Esophagus squamous epithelium (tissue), 4 donors: Measurements from ENCODE around the gene NRP2.

ENCODE experiments used
- POLR2A ChIP-seq, 4 donors: fragments of 450-650 bp; IDR thresholded peaks; one replicate each; pipeline ENCODE4 v1.6.1; 2017; ENCODE audit warnings: antibody characterized with exemption in 4 of 4, mild to moderate bottlenecking in 4 of 4, moderate library complexity in 3 of 4
- TF ChIP-seq, protein P1 (sequence below), 6 experiments: fragments of 450-650 bp in 4 of 6; fragments of 200-600 bp in 2 of 6; sonication (generic) in 2 of 6; IDR thresholded peaks; one replicate each; pipeline ENCODE4 v1.5.1; 2016 to 2019; ENCODE audit warnings: antibody characterized with exemption in 6 of 6, mild to moderate bottlenecking in 4 of 6, moderate library complexity in 4 of 6

DNA sequence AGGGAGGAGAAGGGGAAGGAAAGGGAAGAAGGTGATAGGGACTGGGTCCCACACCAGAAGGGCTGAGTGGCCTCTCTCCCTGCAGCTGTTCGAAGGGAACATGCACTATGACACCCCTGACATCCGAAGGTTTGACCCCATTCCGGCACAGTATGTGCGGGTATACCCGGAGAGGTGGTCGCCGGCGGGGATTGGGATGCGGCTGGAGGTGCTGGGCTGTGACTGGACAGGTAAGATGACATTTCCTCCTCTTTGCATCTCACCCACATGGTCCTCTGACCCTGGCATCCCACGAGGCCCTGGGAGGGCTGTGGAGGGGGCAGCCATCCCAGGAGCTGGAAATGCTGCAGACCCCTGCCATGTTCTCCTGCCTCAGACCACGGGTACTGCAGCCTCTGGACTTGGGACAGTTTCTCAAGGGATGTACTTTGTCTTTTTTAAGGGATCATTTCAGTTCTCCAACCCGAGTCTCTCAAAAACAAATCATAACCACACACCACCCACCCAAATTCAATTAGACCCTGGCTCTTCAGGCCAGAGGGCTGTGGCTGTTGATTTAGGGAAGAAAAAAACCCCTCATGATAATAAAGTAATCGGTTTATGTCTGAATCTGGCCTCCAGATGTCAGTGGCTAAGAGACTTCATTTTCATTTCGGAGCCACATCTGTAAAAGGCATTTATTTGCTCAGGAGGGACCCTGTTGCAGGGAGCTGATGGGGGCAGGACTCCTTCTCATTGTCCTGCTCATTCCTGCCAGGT lies 63.5 kb downstream of the NRP2 start:
- TF ChIP-seq, protein P1, sequence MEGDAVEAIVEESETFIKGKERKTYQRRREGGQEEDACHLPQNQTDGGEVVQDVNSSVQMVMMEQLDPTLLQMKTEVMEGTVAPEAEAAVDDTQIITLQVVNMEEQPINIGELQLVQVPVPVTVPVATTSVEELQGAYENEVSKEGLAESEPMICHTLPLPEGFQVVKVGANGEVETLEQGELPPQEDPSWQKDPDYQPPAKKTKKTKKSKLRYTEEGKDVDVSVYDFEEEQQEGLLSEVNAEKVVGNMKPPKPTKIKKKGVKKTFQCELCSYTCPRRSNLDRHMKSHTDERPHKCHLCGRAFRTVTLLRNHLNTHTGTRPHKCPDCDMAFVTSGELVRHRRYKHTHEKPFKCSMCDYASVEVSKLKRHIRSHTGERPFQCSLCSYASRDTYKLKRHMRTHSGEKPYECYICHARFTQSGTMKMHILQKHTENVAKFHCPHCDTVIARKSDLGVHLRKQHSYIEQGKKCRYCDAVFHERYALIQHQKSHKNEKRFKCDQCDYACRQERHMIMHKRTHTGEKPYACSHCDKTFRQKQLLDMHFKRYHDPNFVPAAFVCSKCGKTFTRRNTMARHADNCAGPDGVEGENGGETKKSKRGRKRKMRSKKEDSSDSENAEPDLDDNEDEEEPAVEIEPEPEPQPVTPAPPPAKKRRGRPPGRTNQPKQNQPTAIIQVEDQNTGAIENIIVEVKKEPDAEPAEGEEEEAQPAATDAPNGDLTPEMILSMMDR (IDR thresholded peaks at IDR 0.05), result no peak
- TF ChIP-seq POLR2A (IDR thresholded peaks at IDR 0.05), result no peak
